ENCODE results near the gene PPP1R14D. TPM values are rescaled to one million over a fixed set of nuclear protein-coding genes. Genes with fewer than 3 reads are reported as not detected.

PPP1R14D gene
- polyA plus RNA-seq, 3 donors, result not detected

GRCh38 chr15:40875991-40876730 lies 47.7 kb upstream of the PPP1R14D start:
- Histone ChIP-seq H3K4me3 (replicated peaks in 1 of 3; ENCODE audit: low read depth in 2 of 3, low read length in 3 of 3) (no peak overlapping the region), H2AFZ (ENCODE audit: insufficient read depth, low read depth, low read length, poor library complexity, severe bottlenecking) (no peak overlapping the region), H3K27ac (ENCODE audit: low read depth in 1 of 2, low read length in 2 of 2) (no peak overlapping the region), H3K4me2 (replicated peaks; ENCODE audit: extremely low read depth, low read length, poor library complexity, severe bottlenecking) (no peak overlapping the region), H3K27me3 (ENCODE audit: control insufficient read depth in 2 of 2, insufficient read depth in 2 of 2, low read length in 2 of 2) (peaks cover 5 to 24% of the 10 kb centered on the region in 2 donors), H3K4me1 (ENCODE audit: control insufficient read depth in 1 of 2, insufficient read depth in 2 of 2, low read length in 2 of 2) (peaks cover 8 to 13% of the 10 kb centered on the region in 2 donors), H3K9ac (ENCODE audit: insufficient read depth, low read length, poor library complexity, severe bottlenecking) (no peak overlapping the region), H3K36me3 (replicated peaks in 1 of 2; ENCODE audit: control insufficient read depth in 1 of 2, insufficient read depth in 2 of 2, low read length in 2 of 2) (no peaks in the 10 kb centered on the region), H4K20me1 (ENCODE audit: insufficient read depth, low read length) (no peaks in the 10 kb centered on the region), H3K79me2 (ENCODE audit: insufficient read depth, low read length) (no peaks in the 10 kb centered on the region), H3K9me3 (replicated peaks in 1 of 2; ENCODE audit: control insufficient read depth in 1 of 2, insufficient read depth in 1 of 2, low read length in 2 of 2) (no peaks in the 10 kb centered on the region)
- Mint-ChIP-seq H3K27me3 (ENCODE audit: low read depth in 3 of 3) (peaks cover 26 to 43% (median 29%) of the 10 kb centered on the region in 3 donors), H3K4me3 (no peak overlapping the region), H3K4me1 (peaks cover 11% of the 10 kb centered on the region), H3K36me3 (no peaks in the 10 kb centered on the region), H3K9me3 (peaks cover 0 to 6% (median 0%) of the 10 kb centered on the region in 7 donors), H3K27ac (peak overlapping the region in 3 of 7 donors; percentile 16 to 69 (median 31))
- intact Hi-C loops (cut with micrococcal nuclease), result no loop called here
- 81% methylated on average over 6 of the region's 6 CpGs for WGBS (ENCODE audit: insufficient coverage)
- DNase-seq, result no peak
- no peak for TF ChIP-seq CTCF (IDR thresholded peaks at IDR 0.05)

- Histone ChIP-seq H3K27me3 (ENCODE audit: control insufficient read depth in 2 of 2, insufficient read depth in 2 of 2, low read length in 2 of 2) (peaks cover 5 to 24% of the 10 kb centered on the region in 2 donors), H2AFZ (ENCODE audit: insufficient read depth, low read depth, low read length, poor library complexity, severe bottlenecking) (peak within 1 kb of the TSS; percentile 83), H3K27ac (ENCODE audit: low read depth in 1 of 2, low read length in 2 of 2) (no peak within 1 kb of the TSS), H3K36me3 (replicated peaks in 1 of 2; ENCODE audit: control insufficient read depth in 1 of 2, insufficient read depth in 2 of 2, low read length in 2 of 2) (no peaks in the 10 kb centered on the region), H3K4me1 (ENCODE audit: control insufficient read depth in 1 of 2, insufficient read depth in 2 of 2, low read length in 2 of 2) (peaks cover 8 to 13% of the 10 kb centered on the region in 2 donors), H3K9me3 (replicated peaks in 1 of 2; ENCODE audit: control insufficient read depth in 1 of 2, insufficient read depth in 1 of 2, low read length in 2 of 2) (no peaks in the 10 kb centered on the region), H3K4me3 (replicated peaks in 1 of 3; ENCODE audit: low read depth in 2 of 3, low read length in 3 of 3) (peak within 1 kb of the TSS; percentile 26 to 77 (median 35)), H3K4me2 (replicated peaks; ENCODE audit: extremely low read depth, low read length, poor library complexity, severe bottlenecking) (peak within 1 kb of the TSS; percentile 90), H3K9ac (ENCODE audit: insufficient read depth, low read length, poor library complexity, severe bottlenecking) (peak within 1 kb of the TSS; percentile 44), H4K20me1 (ENCODE audit: insufficient read depth, low read length) (no peaks in the 10 kb centered on the region), H3K79me2 (ENCODE audit: insufficient read depth, low read length) (no peaks in the 10 kb centered on the region)
- peaks cover 11% of the 10 kb centered on the region for H3K4me1 Mint-ChIP-seq
- under 1% methylated on average over 63 of the region's 74 CpGs for WGBS (ENCODE audit: insufficient coverage)
- no peaks in the 10 kb centered on the region for H3K36me3 Mint-ChIP-seq
- peak; percentile 42 to 47 (median 43) for DNase-seq
- H3K27me3 Mint-ChIP-seq (ENCODE audit: low read depth in 3 of 3), result peaks cover 28 to 42% (median 33%) of the 10 kb centered on the region in 3 donors
- H3K27ac Mint-ChIP-seq, result peak within 1 kb of the TSS in 1 of 7 donors; percentile 66
- intact Hi-C loops (cut with micrococcal nuclease), result no loop called here
- peaks cover 0 to 6% (median 0%) of the 10 kb centered on the region in 7 donors for H3K9me3 Mint-ChIP-seq
- H3K4me3 Mint-ChIP-seq, result peak within 1 kb of the TSS; percentile 74 to 91
- TF ChIP-seq CTCF (IDR thresholded peaks at IDR 0.05), result peak; percentile 20
These were observed 45.4 kb upstream of the PPP1R14D start, which contains the start of gene RHOV for GRCh38 chr15:40873694-40874561. Gene RHOV, minus strand, starts transcription at chr15:40874234. Its CDS starts 95 bp downstream, at chr15:40874139.
